SH-SY5Y (cell line): Measurements from ENCODE around the gene C2CD4A.

ENCODE experiments used
- GATA2 ChIP-seq: IDR thresholded peaks from 2 replicates; pipeline ENCODE4 v1.6.1; 2011; ENCODE audit warnings: mild to moderate bottlenecking, low read depth, low read length
- GATA3 ChIP-seq: IDR thresholded peaks from 2 replicates; pipeline ENCODE4 v1.6.1; 2011; ENCODE audit warnings: low read depth, mild to moderate bottlenecking, low read length, moderate library complexity

Gene C2CD4A

GRCh38 chr15:62075595-62076277 is 9.0 kb downstream of the C2CD4A start:
- TF ChIP-seq GATA2 (peak; percentile 5; the same call in 1 of the 2 replicates), GATA3 (no peak)

- TF ChIP-seq GATA2 (no peak), GATA3 (no peak)
Observed at GRCh38 chr15:62079594-62079993, 12.8 kb downstream of the C2CD4A start.

GRCh38 chr15:62083194-62084154 is 16.7 kb downstream of the C2CD4A start:
- TF ChIP-seq GATA3 (no peak), GATA2 (no peak)

GRCh38 chr15:62085740-62086139 is 19.0 kb downstream of the C2CD4A start:
- TF ChIP-seq GATA3: no peak
- TF ChIP-seq GATA2: no peak

GRCh38 chr15:62087671-62088352 is 21.0 kb downstream of the C2CD4A start:
- TF ChIP-seq GATA2 (peak; percentile 88), GATA3 (peak; percentile 87)

GRCh38 chr15:62088353-62088693 is 21.5 kb downstream of the C2CD4A start:
- TF ChIP-seq GATA2 (no peak), GATA3 (no peak)

GRCh38 chr15:62089616-62090015 is 22.8 kb downstream of the C2CD4A start:
- TF ChIP-seq GATA3 (no peak), GATA2 (no peak)

GRCh38 chr15:62090988-62091387 is 24.2 kb downstream of the C2CD4A start:
- no peak for TF ChIP-seq GATA3
- TF ChIP-seq GATA2: no peak

- TF ChIP-seq GATA2: no peak
- no peak for TF ChIP-seq GATA3
Observed at GRCh38 chr15:62093809-62094208, 27.0 kb downstream of the C2CD4A start.

GRCh38 chr15:62094388-62094787 is 27.6 kb downstream of the C2CD4A start:
- no peak for TF ChIP-seq GATA2
- TF ChIP-seq GATA3: no peak

GRCh38 chr15:62099094-62099601 is 32.4 kb downstream of the C2CD4A start:
- TF ChIP-seq GATA3: no peak
- no peak for TF ChIP-seq GATA2

GRCh38 chr15:62103431-62103830 is 36.7 kb downstream of the C2CD4A start:
- TF ChIP-seq GATA2 (no peak), GATA3 (no peak)

GRCh38 chr15:62104401-62104800 is 37.6 kb downstream of the C2CD4A start:
- no peak for TF ChIP-seq GATA2
- no peak for TF ChIP-seq GATA3

- no peak for TF ChIP-seq GATA3
- no peak for TF ChIP-seq GATA2
Observed at GRCh38 chr15:62104846-62105245, 38.1 kb downstream of the C2CD4A start.
